Body of pancreas (tissue), 4 donors: ENCODE results near the gene ZNF202.

Experiments
- CTCF ChIP-seq, 7 experiments: fragments of 450-650 bp in 4 of 7; fragments of 200-600 bp in 3 of 7; sonication (generic) in 3 of 7; IDR thresholded peaks; one replicate each; pipeline ENCODE4 v1.5.1; 2016 to 2019; ENCODE audit warnings: antibody characterized with exemption in 7 of 7
- POLR2A ChIP-seq, 3 donors: fragments of 450-650 bp; IDR thresholded peaks; one replicate each; pipeline ENCODE4 v1.6.1; 2016; ENCODE audit warnings: antibody characterized with exemption in 3 of 3, mild to moderate bottlenecking in 2 of 3

GRCh38 chr11:123755344-123755743 lies 13.9 kb upstream of the ZNF202 start:
- TF ChIP-seq POLR2A (IDR thresholded peaks at IDR 0.05) (no peak), CTCF (IDR thresholded peaks at IDR 0.05) (no peak)
